ENCODE results near the gene SLC19A1. TPM values are rescaled to one million over a fixed set of nuclear protein-coding genes. Genes with fewer than 3 reads are reported as not detected.

SLC19A1 gene
- polyA plus RNA-seq, 1 of the 3 experiments (the other 2 are of a cell fraction), result 15.0 TPM

GRCh38 chr21:45539046-45539795, 3.0 kb downstream of the SLC19A1 start:
- Histone ChIP-seq H3K4me3 (ENCODE audit: low read depth in 2 of 2, low read length in 1 of 2) (no peak overlapping the region), H4K20me1 (ENCODE audit: insufficient read depth) (no peaks in the 10 kb centered on the region), H3K9me3 (no peaks in the 10 kb centered on the region), H3K27me3 (ENCODE audit: insufficient read depth) (no peaks in the 10 kb centered on the region), H3K27ac (ENCODE audit: low read depth in 2 of 2, low read length in 1 of 2) (no peak overlapping the region; a peak in 1 of 4 replicates), H2AFZ (ENCODE audit: low read depth) (no peak overlapping the region), H3F3A (replicated peaks; ENCODE audit: insufficient read depth) (no peaks in the 10 kb centered on the region), H3K36me3 (replicated peaks in 1 of 2; ENCODE audit: control insufficient read depth in 1 of 2, insufficient read depth in 2 of 2, low read length in 1 of 2) (peaks cover 0 to 12% of the 10 kb centered on the region in 2 experiments), H3K4me1 (ENCODE audit: control insufficient read depth in 1 of 2, insufficient read depth in 2 of 2, low read depth in 1 of 2, low read length in 1 of 2) (peaks cover 0 to 49% of the 10 kb centered on the region in 2 experiments; a peak in 1 of 4 replicates), H3K9ac (no peak overlapping the region), H3K4me2 (no peak overlapping the region), H3K79me2 (ENCODE audit: insufficient read depth) (peaks cover 21% of the 10 kb centered on the region; the same call in 1 of the 2 replicates), H3K9me2 (no peaks in the 10 kb centered on the region)
- 92% methylated on average over 6 of the region's 17 CpGs for WGBS (ENCODE audit: low lambda C conversion rate)
- ChIA-PET CTCF (interaction anchor here (1.2 to 2.6 kb wide), 2 partner anchors 17 to 60 kb away, joined by 3 to 13 read pairs; no protein-coding TSS in a partner anchor), POLR2A (no interaction called here)
- TF ChIP-seq TAF1 (IDR thresholded peaks at IDR 0.05; ENCODE audit: borderline replicate concordance, low read depth, low read length), result no peak
- no peak for TF ChIP-seq CTCF (IDR thresholded peaks at IDR 0.05)
- no peak for TF ChIP-seq GATA2 (CRISPR knock-in tag; IDR thresholded peaks at IDR 0.05)
- TF ChIP-seq MEF2A (IDR thresholded peaks at IDR 0.05; ENCODE audit: borderline replicate concordance, low read depth), result no peak
- TF ChIP-seq GABPA (IDR thresholded peaks at IDR 0.05; ENCODE audit: low read depth), result no peak
- DNase-seq, result no peak

- H3K27ac ChIP-seq (ENCODE audit: low read depth in 2 of 2, low read length in 1 of 2), result no peak overlapping the region; a peak in 1 of 4 replicates
- peaks cover 0 to 46% of the 10 kb centered on the region in 2 experiments; a peak in 1 of 4 replicates for H3K4me1 ChIP-seq (ENCODE audit: control insufficient read depth in 1 of 2, insufficient read depth in 2 of 2, low read depth in 1 of 2, low read length in 1 of 2)
- ChIA-PET POLR2A (no interaction called here), CTCF (interaction anchor here (1.2 kb wide), 1 partner anchor 60 kb away, joined by 3 read pairs; no protein-coding TSS in a partner anchor)
- no peaks in the 10 kb centered on the region for H3K9me2 ChIP-seq
- H4K20me1 ChIP-seq (ENCODE audit: insufficient read depth), result no peaks in the 10 kb centered on the region
- TF ChIP-seq TEAD4 (IDR thresholded peaks at IDR 0.05; ENCODE audit: borderline replicate concordance, insufficient read depth) (no peak), FOSL2 (IDR thresholded peaks at IDR 0.05; ENCODE audit: borderline replicate concordance, low read depth) (no peak), MEF2A (IDR thresholded peaks at IDR 0.05; ENCODE audit: borderline replicate concordance, low read depth) (no peak), CHD2 (IDR thresholded peaks at IDR 0.05; ENCODE audit: low read length, partially characterized antibody) (no peak), TAF1 (IDR thresholded peaks at IDR 0.05; ENCODE audit: borderline replicate concordance, low read depth, low read length) (no peak)
- H2AFZ ChIP-seq (ENCODE audit: low read depth), result no peak overlapping the region
- peaks cover 0 to 12% of the 10 kb centered on the region in 2 experiments for H3K36me3 ChIP-seq (replicated peaks in 1 of 2; ENCODE audit: control insufficient read depth in 1 of 2, insufficient read depth in 2 of 2, low read length in 1 of 2)
- peaks cover 21% of the 10 kb centered on the region; the same call in 1 of the 2 replicates for H3K79me2 ChIP-seq (ENCODE audit: insufficient read depth)
- H3K27me3 ChIP-seq (ENCODE audit: insufficient read depth), result no peaks in the 10 kb centered on the region
- no peak overlapping the region for H3K9ac ChIP-seq
- H3F3A ChIP-seq (replicated peaks; ENCODE audit: insufficient read depth), result no peaks in the 10 kb centered on the region
- DNase-seq, result no peak
- H3K9me3 ChIP-seq, result no peaks in the 10 kb centered on the region
- H3K4me2 ChIP-seq, result no peak overlapping the region
- no peak overlapping the region for H3K4me3 ChIP-seq (ENCODE audit: low read depth in 2 of 2, low read length in 1 of 2)
- 96% methylated on average over 23 of the region's 31 CpGs for WGBS (ENCODE audit: low lambda C conversion rate)
Observed at GRCh38 chr21:45538381-45539045, 3.7 kb downstream of the SLC19A1 start.

Measured in SK-N-SH (cell line).